Measurements from ENCODE around the gene SCG2.

- no peak for TF ChIP-seq CTCF (conservative IDR thresholded peaks at IDR 0.05; ENCODE audit: low read length)
- TF ChIP-seq EZH2phosphoT487 (IDR thresholded peaks at IDR 0.05; ENCODE audit: borderline replicate concordance, low read depth, low read length): no peak
These were observed 811 bp upstream of the SCG2 start for GRCh38 chr2:223602972-223603371.

Measured in OCI-LY7 (cell line).